ENCODE results near the gene RASL11B.

- TF ChIP-seq CTCF (IDR thresholded peaks at IDR 0.05; ENCODE audit: low read depth, low read length) (no peak), EZH2phosphoT487 (IDR thresholded peaks at IDR 0.05; ENCODE audit: low read depth) (no peak)
Observed at GRCh38 chr4:52873861-52874343, 11.8 kb downstream of the RASL11B start.

Data from OCI-LY3 (cell line).